Thoracic aorta (tissue), 2 donors: ENCODE measurements around the gene HARS2. TPM values are rescaled to one million over a fixed set of nuclear protein-coding genes. Genes with fewer than 3 reads are reported as not detected.
"Not testable (repeated sequence)": the region's sequence is repeated elsewhere in the genome, so short reads cannot be mapped to it uniquely, and the experiment has no call there.

Source experiments
- ATAC-seq: fragments of 150-250 bp; one replicate; pipeline ENCODE4 v1.8.0; 2017; ENCODE audit warnings: low read depth; ENCODE audit not compliant: insufficient number of reproducible peaks, low FRiP score
- DNase-seq: peaks from one replicate; pipeline ENCODE4 v3.0.0-alpha.2; 2020; ENCODE audit warnings: low spot score
- H3K27ac ChIP-seq, 2 donors: fragments of 200-600 bp; sonication (generic); 1 replicate in 1 of 2; 2 replicates in 1 of 2; pipeline ENCODE4 v1.5.1; 2016; ENCODE audit warnings: mild to moderate bottlenecking in 2 of 2, moderate library complexity in 2 of 2
- H3K27me3 ChIP-seq: fragments of 200-600 bp; sonication (generic); replicated peaks from 2 replicates; pipeline ENCODE4 v1.6.0; 2016; ENCODE audit warnings: mild to moderate bottlenecking; ENCODE audit not compliant: insufficient read depth
- H3K36me3 ChIP-seq: fragments of 200-600 bp; sonication (generic); one replicate; pipeline ENCODE4 v1.5.1; 2016
- H3K4me1 ChIP-seq, 2 donors: fragments of 200-600 bp; sonication (generic); 1 replicate in 1 of 2; 2 replicates in 1 of 2; pipeline versions ENCODE4 v1.5.1 to v1.6.0; 2016; ENCODE audit warnings: low read depth in 2 of 2, mild to moderate bottlenecking in 1 of 2; ENCODE audit not compliant: control insufficient read depth in 1 of 2
- H3K4me3 ChIP-seq: fragments of 200-600 bp; sonication (generic); 2 replicates; pipeline ENCODE4 v1.5.1; 2016; ENCODE audit warnings: mild to moderate bottlenecking
- H3K9me3 ChIP-seq: fragments of 200-600 bp; sonication (generic); 2 replicates; pipeline ENCODE4 v1.5.1; 2016
- CTCF ChIP-seq: fragments of 200-600 bp; sonication (generic); IDR thresholded peaks from one replicate; pipeline ENCODE4 v1.5.1; 2019; ENCODE audit warnings: antibody characterized with exemption
- total RNA-seq, 2 donors: library from RNA; depleted of rRNA; stranded (reverse); fragments of >200 nt; gene quantifications; one replicate each; pipeline versions ENCODE4 v1.1.0 to v1.2.3, GENCODE V29; 2016

Gene HARS2
- total RNA-seq: 10 to 100 TPM; 26.0 to 69.0 TPM

DNA sequence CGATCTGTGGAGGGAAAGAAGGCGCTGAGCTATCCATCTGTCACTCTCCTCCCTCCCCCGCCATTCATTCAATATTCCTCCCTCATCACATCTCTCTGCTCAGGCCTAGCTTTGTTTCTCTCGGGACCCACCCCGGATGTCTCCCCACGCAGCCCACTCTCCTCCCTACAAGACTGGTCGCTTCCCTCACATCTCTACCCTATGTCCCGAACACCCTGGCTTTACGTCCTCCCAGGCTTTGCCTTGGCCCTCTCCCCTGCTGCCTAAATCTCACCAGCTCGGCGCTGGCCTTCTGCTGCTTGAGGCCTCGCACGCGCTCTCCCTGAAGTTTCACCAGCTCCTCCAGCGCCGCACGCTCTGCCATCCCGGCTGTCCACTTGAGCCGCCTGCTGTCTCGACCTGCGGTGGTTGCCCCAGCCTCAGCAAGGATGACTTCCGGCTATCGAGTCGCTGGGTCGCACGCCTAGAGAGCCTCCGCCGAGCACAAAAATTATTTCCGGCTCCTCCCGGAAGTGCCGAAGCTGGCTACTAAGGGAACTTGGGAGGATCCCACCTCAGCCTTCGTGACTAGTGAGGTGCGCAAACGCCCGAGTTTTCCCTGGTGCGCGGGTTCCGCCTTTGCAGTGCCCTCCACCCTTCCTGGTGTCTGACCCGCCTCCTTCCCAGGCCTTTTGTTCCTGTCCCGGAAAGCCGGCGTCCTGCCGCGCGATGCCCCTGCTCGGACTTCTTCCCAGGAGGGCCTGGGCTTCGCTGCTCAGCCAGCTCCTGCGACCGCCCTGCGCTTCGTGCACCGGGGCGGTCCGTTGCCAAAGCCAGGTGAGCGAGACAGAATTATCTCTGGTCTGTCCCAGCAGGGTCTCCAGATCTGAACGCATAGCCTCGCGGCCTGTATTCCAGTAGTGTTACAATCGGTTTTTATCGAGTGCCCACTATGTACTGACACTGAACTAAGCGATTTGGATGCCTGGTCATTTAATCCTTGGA is at the start of gene HARS2, which contains the start of gene HARS1:
TSS of gene HARS2 (plus strand) at position 515 of the 984 bp plus-strand sequence. CDS start at position 709, 194 bp downstream.
TSS of gene HARS1 (minus strand) at position 430 of the 984 bp plus-strand sequence. CDS start at position 364, 66 bp downstream.
- peak within 1 kb of the TSS; percentile 85 for H3K4me3 ChIP-seq
- H3K27me3 ChIP-seq: no peaks in the 10 kb centered on the region
- H3K27ac ChIP-seq: peak within 1 kb of the TSS; percentile 71 to 81
- H3K4me1 ChIP-seq: peaks cover 12 to 30% of the 10 kb centered on the region in 2 donors
- no peaks in the 10 kb centered on the region for H3K9me3 ChIP-seq
- H3K36me3 ChIP-seq: peaks cover 32% of the 10 kb centered on the region
- ATAC-seq: peak; percentile 92
- peak; percentile 74 for DNase-seq
- no peak for TF ChIP-seq CTCF

GRCh38 chr5:140641716-140642115 is 49.5 kb upstream of the HARS2 start:
- no peaks in the 10 kb centered on the region for H3K9me3 ChIP-seq
- no peaks in the 10 kb centered on the region for H3K27me3 ChIP-seq
- peaks cover 6 to 17% of the 10 kb centered on the region in 2 donors for H3K4me1 ChIP-seq
- TF ChIP-seq CTCF: no peak
- H3K4me3 ChIP-seq: no peak overlapping the region
- DNase-seq (no peak), ATAC-seq (no peak)
- H3K36me3 ChIP-seq: peaks cover 7% of the 10 kb centered on the region
- H3K27ac ChIP-seq: no peak overlapping the region

- H3K27me3 ChIP-seq: no peaks in the 10 kb centered on the region
- H3K4me1 ChIP-seq: peaks cover 8 to 20% of the 10 kb centered on the region in 2 donors
- no peak overlapping the region for H3K27ac ChIP-seq
- ATAC-seq: no peak
- no peak for DNase-seq
- H3K4me3 ChIP-seq: no peak overlapping the region
- H3K36me3 ChIP-seq: peaks cover 7% of the 10 kb centered on the region
- TF ChIP-seq CTCF: no peak
- H3K9me3 ChIP-seq: no peaks in the 10 kb centered on the region
Measured at GRCh38 chr5:140642718-140643117, 48.5 kb upstream of the HARS2 start.

DNA sequence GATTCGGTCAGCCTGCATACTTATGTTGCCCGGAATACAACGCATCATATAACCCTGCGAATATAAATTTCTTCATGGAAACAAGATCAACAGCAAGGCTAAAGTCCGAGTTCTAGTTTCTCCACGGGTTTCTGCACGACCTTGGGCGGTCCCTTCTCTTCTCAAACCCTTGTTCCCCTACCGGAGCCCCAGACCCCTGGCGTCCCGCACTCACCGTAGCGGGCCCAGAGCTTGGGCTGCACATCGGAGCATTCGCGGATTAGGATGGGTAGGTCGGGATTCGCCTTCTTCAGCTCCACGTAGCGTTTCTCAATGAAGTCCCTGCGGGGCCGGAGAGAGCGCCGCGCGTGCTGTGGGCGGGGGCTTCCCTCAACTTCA is 44.2 kb upstream of the HARS2 start:
- no peak for ATAC-seq
- Histone ChIP-seq H3K27me3 (no peaks in the 10 kb centered on the region), H3K4me1 (peaks cover 8 to 25% of the 10 kb centered on the region in 2 donors), H3K4me3 (peak overlapping the region; percentile 96), H3K36me3 (peaks cover 20% of the 10 kb centered on the region), H3K27ac (peak overlapping the region; percentile 76 to 78), H3K9me3 (no peaks in the 10 kb centered on the region)
- TF ChIP-seq CTCF: no peak
- no peak for DNase-seq

GRCh38 chr5:140658870-140659269 is 32.4 kb upstream of the HARS2 start:
- Histone ChIP-seq H3K36me3 (peaks cover 83% of the 10 kb centered on the region), H3K27ac (no peak overlapping the region), H3K27me3 (no peaks in the 10 kb centered on the region), H3K9me3 (no peaks in the 10 kb centered on the region), H3K4me3 (no peak overlapping the region), H3K4me1 (peaks cover 0 to 4% of the 10 kb centered on the region in 2 donors)
- ATAC-seq (no peak), DNase-seq (no peak)
- TF ChIP-seq CTCF: no peak

- H3K27me3 ChIP-seq, H3K9me3 ChIP-seq, ATAC-seq, H3K27ac ChIP-seq, H3K4me1 ChIP-seq, H3K4me3 ChIP-seq, DNase-seq: not testable (repeated sequence)
- H3K36me3 ChIP-seq: peaks cover 68% of the 10 kb centered on the region
Measured at GRCh38 chr5:140660371-140660770, 30.9 kb upstream of the HARS2 start.
